LHCN-M2 (cell line): ENCODE measurements around the gene KCTD5. TPM values are rescaled to one million over a fixed set of nuclear protein-coding genes. Genes with fewer than 3 reads are reported as not detected.
"Not testable (repeated sequence)": the region's sequence is repeated elsewhere in the genome, so short reads cannot be mapped to it uniquely, and the experiment has no call there.

Experiments used
- DNase-seq: peaks from one replicate; pipeline ENCODE4 v3.0.0-alpha.2; 2012; ENCODE audit warnings: low read depth
- total RNA-seq: library from RNA; depleted of rRNA; stranded (reverse); fragments of >200 nt; gene quantifications from 2 replicates; pipeline ENCODE4 v1.2.3, GENCODE V29; 2014

Gene KCTD5
- total RNA-seq, 1 experiment from 2014 or later, result 39.8 TPM

DNA sequence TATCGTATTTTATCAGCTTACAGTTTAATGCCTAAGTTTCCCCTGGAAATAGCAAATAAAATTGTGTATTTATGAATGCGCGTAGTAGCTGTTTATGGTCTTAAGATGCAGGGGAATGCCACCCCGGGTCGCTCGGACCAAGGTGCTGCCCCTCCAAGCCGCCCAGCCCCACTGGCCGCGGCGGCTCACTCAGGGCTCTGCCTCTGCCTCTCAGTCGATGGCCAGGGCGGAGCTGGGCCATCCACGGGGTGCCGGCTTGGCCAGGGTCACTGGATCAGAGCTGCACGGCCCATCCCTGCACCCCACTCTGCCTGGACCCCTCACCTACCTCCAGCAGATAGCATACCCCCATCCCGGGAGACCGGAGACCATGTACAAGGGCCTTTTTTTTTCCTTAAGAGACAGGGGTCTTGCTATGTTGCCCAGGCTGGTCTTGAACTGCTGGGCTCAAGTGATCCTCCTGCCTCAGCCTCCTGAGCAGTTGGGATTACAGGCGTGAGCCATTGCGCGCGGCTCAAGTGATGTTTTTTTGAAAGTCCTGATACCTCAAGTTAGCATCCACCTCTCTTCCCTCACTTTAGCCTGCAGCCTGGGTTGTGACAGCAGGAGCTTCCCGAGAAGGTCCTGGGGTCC is 26.7 kb downstream of the KCTD5 start:
- no peak for DNase-seq

DNA sequence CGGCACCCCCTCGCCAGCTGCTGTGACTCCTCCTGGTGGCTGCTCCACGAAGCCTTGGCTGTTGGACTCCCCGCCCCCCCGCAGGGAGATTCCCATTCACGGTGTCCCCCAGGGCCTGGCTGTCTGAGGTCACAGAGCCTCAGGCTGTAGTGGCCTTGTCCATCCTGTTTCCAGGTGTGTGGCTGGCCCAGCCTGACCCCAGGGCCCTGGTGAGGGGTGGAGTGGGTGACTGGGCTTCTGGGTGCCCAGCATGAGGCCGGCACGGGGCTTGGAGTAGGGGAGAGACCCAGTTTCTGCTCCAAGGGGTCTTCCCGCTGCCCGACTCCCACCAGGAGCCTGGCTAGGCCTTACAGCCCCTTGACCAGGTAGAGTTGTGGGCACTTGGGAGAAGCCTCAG is 27.3 kb downstream of the KCTD5 start:
- no peak for DNase-seq

DNA sequence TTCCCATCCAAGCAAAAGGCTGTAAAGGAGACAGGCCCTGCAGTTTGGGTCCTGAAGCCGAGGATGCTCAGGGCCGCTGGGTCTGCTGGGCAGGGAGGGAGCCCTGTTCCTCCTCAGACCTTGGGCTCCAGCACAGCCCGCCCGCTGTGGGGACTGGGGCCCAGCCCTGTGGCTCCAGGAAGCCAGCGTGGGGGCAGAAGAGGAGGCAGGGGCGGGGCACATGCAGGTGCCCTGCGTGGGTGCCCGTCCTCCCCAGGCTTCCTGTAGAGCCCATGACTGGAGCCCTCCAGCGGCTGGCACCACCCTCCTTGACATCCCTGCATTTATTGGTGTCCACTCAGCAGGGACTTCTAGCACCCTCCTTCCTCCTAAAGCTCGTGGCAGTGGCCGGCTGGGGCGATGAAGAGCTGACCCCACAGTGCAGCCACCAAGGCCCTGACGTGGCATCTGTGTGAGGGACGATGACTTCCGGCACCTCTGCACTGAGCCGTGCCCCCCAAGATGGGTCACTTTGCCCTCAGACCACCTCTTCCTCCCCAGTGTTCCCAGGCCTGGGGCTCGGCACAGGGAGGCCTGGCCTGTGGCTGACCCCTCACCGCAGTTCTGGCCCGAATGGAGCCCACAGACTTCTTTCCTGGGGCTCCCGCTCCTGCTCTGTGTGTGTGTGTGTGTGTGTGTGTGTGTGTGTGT is 27.8 kb downstream of the KCTD5 start:
- no peak for DNase-seq

DNA sequence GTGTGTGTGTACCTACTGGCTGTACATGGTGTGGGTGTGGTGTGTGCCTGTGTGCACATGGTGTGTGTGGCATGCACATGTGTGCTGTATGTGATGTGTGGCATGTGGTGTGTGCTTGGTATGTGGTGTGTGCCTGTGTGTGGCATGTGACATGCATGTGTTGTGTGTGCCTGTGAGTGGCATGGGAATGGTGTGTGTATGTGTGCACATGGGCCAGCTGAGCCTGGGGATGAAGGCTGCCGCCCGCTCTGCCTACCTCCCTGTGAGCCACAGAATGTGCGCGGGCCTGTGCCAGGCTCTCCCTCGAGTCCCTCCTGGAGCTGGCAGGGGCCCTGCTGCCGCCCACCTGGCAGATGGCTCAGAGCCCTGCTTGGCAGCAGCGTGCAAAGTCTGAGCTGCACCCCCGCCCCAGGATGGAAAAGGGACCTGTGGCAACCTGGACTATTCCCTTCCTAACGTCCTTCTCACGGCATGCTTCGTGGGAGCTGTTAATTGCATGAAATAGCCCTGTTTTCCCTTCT is 28.4 kb downstream of the KCTD5 start:
- no peak for DNase-seq

DNA sequence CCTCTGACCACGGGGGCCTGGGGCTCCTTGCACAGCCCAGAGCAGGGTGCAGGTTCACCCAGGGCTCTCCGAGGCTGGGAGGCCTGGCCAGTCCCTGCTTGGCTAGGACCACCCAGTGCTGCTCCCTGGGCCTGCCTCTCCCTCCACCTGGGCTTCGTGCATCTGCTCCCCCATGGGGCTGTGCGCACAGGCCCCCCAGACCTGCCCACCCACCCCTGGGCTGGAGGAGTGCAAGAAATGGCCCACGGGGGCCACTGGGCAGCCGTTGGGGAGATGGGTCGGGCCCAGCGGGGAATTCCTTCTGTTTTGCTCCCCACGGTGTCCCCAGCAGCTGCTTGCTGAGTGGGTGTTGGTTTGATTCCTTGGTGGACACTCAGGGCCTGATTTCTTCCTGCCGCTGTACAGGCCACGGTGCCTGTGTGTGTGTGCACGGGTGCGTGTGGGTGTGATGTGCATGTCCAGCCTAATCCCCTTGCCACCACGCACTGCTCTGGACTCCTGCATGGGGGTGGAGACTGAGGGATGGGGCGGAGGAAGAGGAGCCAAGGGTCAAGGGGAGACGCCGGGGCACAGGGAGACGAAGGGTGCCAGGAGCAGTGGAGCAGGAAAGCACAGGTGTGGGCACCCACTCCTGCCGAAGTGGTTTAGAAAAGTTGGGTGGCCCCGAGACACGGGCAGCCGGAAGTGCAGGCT is 29.2 kb downstream of the KCTD5 start:
- DNase-seq, result no peak

DNA sequence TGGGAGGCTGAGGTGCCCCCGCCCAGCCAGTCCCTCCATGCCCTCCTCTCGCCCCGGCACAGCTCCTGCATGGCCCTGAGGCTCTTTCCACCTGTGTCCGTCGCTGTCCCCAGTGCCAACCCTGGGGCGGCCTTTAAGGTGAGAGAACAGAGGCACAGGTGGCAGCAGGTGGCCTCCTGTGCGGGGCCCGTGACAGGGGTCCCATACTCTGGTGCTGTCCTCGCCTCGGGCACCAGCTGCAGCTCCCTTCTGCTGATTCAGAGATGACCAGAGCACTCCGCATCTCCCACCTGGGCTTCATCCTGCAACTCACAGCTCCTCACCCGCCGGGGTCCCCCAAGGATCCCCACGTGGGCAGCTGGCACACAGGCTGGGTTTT is 29.7 kb downstream of the KCTD5 start:
- DNase-seq, result no peak

DNA sequence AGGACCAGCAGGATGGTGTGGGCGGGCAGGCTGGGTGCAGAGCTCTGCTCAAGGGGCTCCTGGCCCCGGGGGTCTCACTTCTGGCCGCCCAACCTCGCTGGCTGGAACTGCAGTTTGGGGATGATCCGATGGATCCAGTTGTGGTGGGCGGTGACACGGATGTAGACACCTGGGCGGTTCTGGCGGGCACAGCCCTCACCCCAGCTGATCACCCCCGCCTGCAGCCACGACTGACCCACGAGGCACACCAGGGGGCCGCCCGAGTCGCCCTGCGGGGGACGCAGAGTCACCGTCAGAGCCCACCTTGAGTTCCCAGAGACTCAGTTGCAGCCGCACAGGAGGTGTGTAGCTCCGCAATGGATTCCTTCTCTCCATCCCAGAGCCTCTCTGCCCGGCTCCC is 30.2 kb downstream of the KCTD5 start:
- no peak for DNase-seq

DNA sequence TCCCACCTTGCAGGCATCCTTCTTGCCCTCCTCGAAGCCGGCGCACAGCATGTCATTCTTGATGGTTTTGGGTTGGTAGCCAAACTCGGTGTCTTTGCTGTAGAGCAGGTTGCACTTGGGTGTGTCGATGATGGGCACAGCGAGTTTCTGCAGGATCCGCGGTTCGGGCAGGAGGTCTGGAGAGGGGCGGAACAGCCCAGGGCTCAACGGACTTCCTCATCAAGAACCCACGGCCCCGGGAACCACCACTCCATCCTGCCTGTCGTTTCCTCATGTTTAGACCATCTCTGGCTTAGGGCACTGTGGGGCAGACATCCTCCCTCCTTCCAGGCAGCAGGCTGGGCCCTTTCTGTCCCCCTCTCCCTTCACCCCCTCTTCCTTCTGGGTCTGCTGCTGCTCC is 31.2 kb downstream of the KCTD5 start:
- DNase-seq, result no peak

DNA sequence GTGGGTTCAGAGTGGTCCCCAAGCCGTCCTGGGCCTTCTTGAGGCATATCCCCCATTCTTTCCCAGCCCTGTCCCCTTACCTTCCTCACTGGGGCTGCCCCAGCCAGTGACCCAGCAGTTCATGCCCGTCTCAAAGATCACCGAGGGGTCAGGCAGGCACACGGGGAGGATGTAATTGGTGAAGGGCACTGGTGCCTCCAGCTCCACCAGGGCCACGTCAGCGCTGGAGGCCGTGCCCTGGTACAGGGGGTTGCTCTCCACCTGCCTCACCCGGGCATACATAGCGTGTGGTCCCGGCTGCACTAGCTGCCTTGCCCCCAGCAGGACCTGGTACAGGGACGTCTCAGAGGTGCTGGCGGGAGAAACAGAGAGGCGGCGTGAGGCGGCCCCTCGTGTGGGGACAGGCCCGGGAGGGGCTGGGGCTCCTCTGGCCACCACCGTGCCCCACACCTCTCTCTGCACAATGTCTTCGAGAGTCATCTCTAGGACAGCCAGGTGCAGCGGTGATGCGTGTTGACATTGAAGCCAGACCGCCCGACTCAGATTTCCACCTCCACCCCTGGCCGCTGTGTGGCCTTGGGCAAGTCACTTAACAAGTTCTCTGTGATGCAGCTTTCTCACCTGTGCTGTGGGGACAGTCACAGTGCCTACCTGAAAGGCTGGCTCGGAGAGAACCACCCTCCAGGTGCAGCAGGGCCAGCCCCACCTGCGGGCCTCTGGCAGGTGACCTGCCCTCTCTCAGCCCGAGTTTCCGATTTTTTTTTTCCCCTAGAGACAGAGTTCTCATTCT is 31.9 kb downstream of the KCTD5 start:
- no peak for DNase-seq

DNA sequence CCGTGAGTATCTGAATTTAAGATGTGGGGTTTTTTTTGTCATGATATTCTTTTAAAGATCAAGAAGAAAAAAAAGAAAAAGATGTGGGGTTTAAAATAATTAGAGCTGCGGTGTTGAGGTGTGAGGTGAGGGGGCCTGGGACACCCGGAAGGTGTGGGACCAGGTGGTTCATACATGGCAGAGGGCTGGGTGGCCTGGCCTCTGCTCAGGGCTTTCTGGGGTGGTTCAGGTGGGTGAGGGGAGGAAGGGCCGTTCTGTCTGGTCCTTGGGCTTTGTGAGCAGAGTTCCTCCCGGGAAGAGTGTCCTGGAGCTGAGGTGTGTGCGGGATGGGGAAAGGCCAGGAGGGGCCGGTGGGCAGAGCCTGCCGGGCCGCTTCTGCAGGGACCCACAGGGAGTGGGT is 32.7 kb downstream of the KCTD5 start:
- DNase-seq, result no peak

DNA sequence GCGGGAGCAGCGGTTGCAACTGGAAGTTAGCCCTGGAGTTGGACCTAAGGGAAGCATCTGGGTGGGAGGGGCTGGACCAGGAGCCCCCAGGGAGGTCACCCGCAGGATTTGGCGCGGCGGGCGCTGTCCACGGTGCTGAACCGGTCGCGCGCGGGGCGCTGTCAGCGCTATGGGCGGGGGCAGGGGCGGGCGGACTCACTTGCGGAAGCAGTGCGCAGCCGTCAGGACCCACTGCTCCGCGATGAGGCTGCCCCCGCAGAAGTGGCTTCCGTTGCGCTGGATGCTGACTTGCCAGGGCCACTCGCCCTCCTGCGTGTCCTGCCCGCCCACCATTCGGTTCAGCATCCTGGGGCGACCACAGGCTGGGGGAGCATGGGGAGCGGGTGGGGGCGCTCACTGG is 33.2 kb downstream of the KCTD5 start:
- DNase-seq, result peak; percentile 17

DNA sequence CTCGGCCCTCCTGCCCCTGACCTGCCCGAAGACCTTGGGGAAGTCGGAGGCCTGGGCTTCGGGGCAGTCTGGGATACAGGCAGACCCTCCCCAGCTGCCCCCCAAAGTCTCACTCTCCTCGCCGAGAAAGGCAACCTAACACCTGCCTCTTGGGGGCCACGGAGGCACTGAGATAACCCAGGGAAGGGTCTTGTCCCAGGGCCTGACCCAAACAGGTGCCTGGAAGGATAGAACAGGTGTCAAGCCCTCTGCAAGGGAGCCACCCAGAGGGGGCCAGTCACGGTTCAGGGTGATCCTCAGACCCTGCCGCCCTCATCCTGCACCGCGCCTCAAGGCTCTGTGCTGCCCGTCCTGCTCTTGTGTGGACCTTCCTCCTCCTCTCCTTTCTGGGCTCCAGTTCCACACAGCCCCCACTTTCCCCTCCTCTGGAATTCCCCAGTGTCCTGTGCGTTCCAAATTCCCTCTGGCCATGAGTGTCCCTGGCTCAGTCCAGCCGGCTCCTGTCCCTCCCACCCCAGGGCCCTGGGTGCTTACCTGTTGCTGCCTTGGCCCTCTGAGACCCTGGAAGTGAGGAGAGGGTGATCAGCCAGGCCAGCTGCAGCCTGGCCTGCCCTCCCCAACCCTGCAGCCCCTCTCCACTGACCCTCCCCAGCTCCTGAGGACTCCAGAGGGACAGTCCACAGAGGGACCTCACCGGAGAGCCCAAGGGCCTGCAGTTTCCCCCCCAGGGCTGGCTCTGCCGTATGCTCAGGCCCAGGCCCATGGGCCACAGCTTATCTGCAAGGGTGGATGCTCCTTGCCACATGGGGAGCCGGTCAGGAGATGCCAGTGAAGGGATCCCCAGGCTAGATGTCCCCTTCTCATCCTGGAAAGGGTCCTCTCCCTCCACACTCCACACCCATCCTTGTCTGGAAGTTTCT is 33.9 kb downstream of the KCTD5 start:
- no peak for DNase-seq

DNA sequence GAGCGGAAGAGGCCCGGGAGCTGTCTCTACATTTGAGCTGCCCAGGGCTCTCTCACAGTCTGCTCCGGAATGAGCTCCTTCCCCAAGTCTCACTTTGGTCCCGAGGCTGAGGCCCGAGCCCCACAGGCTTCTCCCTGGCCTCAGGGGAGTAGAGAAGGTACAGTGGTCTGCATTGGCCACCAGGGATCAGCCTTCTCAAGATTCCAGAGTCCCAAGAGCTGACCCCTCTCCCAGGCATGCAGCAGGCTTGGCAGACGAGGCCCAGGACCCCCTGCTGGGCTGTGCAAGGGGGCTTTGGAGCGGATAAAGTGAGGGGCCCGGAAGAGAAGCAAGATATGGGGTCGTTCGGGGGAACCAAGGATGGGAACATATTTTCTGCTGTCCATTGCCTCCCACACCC is 34.6 kb downstream of the KCTD5 start:
- no peak for DNase-seq

DNA sequence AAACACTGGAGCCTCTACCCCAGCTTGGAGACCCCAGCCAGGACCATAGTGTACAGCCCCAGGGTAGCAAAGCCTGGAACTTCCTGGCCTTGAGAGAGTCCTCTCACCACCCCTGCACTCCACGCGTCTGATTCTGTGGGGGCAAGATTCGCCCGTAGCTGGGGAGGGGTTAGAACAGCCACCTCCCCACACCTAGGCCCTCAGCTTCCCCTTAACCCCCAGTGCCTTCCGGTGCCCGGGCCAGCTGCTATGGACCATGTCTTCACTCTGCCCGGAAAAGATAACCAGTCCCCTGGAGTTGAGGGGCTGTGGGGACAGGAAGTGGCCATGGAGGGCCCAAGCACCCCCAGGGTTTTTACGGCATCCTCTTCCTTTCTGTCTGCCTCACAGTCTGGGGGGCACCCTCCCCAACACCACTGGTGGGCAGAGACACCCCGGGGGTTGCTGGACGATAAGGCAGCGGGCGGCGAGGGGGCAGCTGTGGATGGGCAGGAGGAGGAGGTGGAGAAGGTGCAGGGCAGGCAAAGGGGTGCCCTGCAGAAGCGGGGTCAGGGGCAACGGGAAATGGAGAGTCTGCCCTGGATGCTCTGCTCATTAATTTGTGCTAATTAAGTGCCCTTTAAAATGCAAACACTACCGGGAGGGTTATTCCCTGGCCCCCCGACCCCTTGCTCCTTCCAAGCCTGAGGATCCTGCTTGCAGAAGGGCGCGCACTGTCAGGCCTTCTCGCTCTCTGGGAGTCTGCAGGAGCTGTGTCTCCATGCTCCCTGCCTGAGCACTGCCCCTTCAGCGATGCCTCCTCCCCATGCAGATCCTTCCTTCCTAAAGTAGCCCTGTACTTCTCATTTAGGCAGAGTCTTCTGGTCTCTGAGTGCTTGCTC is 35.3 kb downstream of the KCTD5 start:
- no peak for DNase-seq

DNA sequence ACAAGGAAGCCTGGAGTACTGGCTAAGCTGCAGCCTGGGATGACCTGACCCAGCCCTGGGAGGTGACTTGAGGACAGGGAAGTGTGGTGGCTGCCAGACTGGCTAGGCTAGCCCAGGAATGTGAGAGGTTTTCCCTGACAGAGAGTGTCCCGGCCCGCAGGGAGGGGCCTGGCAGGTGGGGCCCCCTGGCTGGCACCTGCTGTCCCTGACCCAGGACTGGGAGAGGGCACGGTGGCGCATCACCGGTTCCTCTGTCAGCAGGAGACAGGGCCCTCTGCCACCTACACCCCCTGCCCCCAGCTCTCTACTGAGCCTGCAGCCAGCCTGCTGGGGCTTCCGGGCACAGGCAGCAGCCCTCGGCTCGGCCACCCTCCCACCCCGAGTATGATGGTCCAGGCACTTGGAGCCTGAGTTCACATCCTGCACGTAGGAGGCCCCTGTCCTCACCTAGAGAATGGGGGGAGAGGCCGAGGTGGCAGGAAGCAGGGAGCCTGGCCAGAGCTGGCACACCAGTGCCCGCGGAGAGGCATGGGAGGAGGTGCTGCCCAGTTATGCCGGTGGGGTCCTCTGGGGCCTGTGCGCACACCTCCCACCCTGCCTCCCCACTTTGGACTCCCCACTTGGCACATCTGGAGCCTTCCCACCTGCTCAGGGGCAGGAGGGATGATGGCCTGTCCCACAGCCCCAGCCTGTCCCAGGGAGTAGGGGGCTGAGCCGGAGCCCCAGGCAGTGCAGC is 37.2 kb downstream of the KCTD5 start:
- no peak for DNase-seq

DNA sequence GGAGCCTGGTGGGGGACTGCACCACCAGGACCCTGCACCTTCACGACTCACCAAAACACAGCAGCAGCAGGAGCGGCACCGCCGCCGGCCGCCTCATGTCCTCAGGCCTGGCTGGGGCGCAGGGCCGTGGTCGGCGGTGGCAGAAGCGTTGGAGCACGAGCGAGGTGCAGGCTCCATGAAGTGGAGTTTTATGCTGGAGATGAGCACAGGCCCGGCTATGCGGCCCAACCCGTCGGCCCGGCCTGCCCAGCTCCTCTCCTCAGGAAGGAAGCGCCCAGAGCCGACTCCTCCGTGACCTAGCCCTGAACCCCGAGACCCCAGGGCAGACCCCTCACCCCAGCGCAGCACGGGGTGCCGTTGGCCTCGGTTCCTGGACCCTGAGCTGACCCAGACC is 37.7 kb downstream of the KCTD5 start, which contains the start of gene PRSS27:
PRSS27 (minus strand) TSS at position 161 of the 394 bp plus-strand sequence; CDS start at position 97, 64 bp downstream.
- no peak for DNase-seq

DNA sequence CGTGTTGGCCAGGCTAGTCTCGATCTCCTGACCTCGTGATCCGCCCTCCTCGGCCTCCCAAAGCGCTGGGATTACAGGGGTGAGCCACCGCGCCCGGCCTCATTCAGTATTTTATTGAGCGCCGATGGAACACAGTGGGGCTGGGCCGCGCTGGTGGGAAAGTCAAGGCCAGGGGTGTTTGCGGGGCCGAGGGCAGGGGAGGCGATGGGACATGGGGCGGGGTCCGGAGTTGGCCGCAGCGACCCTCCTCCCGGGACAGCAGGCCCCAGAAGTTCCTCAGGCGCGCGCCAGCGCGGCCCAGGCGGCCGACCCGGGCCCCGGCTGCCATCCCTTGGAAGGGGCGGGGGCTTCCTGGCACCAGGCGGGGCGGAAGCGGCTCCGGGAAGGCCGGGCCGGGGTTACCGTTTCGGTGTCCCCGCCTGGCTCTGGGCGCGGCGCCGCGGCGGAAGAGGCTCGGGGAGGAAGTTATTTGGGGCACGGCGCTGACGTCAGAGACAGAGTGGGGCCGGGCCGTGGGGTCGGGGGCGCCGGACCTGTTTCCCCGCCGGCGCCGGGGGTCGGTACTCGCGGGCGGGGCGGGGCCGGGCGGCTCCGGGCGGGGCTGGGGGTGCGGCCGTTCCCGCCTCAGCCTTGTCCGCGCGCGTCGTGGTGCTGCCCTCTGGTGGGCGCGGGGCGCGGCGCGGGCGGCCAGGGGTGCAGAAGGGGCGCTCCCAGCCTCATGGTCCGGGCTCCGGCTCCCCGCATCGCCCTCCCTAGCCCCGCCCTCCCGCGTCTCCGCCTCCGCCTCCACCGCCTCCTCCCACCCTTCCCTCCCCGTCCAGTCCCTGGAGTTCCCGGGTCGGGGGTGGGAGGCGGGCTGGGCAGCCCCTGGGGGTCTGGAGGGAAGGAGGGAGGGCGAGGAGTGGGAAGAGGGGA is 38.7 kb downstream of the KCTD5 start:
- peak; percentile 81 for DNase-seq

DNA sequence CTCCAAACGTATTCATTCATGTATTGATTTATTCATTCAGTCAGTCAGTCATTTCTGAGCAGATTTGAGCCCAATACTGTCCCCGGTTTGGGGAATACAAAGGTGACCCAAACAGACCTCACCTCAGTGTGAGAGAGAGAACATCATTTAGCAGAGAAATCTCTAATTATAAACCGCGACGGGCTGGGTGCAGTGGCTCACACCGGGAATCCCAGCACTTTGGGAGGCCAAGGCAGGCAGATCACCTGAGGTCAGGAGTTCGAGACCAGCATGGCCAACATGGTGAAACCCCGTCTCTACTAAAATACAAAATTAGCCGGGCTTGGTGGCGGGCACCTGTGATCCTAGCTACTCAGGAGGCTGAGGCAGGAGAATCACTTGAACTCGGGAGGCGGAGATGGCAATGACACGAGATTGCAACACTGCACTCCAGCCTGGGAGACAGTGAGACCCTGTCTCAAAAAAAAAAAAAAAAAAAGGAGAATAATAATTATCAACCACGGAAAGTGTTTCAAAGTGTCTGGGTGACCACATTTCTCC is 39.4 kb downstream of the KCTD5 start:
- DNase-seq, result not testable (repeated sequence)
